Left renal cortex interstitium (tissue), 4 donors: ENCODE measurements around the gene DNAJB6. TPM values are rescaled to one million over a fixed set of nuclear protein-coding genes. Genes with fewer than 3 reads are reported as not detected.

Experiments
- DNase-seq, 4 donors: peaks; one replicate each; pipeline ENCODE4 v3.0.0-alpha.2; 2013; ENCODE audit warnings: low read depth in 4 of 4, low spot score in 2 of 4, missing footprints in 1 of 4
- polyA plus RNA-seq, 4 donors: library from polyadenylated mRNA; unstranded; fragments of 120-200 nt; gene quantifications; one replicate each; pipeline ENCODE4 v1.2.1, GENCODE V29; 2013; ENCODE audit not compliant: insufficient read length in 4 of 4

DNAJB6 gene
- polyA plus RNA-seq, 4 donors = 140 to 183 (median 158) TPM

DNA sequence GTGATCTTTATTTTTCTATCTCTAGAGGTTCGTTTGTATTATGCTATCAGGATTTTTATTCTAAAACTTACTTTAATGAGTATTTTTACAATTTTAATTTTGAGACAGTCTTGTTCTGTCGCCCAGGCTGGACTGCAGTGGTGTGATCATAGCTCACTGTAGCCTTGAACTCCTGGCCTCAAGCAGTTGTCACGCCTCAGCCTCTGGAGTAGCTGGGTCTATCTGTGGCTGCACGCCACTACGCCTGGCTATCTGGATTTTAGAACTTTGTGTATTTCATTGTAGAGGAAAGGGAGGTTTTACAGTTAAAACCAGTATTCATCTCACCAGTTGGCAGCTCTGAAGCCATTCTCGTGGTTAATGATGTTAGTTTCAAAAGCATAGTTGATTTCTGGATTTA lies 25.9 kb downstream of the DNAJB6 start:
- no peak for DNase-seq

DNA sequence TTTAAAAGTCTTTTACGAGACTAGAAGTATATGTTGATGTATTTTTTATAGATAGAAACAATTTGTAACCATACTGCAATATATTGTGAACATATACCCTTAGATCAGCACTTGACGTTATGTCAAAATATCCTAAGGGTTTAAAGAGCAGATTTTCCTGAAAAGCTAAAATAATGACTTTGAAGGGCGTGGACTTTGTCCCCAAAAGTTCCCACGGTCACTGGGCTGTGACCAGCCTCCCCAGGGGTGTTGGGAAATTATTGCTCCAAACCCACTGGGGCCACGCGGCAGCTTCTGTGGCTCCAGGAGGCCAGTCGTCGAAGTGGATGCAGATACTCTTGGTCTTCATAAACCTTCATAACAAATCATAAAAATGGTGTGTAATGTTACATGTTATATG lies 29.9 kb downstream of the DNAJB6 start:
- no peak for DNase-seq

DNA sequence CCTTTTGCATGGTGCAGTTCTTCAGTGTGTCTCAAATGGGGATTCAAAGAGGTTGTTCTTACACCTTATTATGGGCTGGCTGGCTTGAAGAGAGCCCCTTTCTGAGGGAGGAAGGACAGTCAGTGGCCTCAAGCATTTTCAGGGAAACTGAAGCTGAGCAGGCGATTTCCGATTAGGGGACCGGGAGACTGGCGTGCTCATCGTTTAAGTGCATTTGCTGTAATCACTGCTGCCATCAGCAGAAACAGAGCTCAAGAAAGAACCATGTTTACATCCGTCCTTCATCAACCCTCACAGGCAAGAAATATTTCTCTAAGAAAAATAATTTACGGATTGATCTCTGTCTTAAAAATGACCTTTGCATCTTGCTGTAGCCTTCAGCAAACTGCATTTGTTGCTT lies 32.2 kb downstream of the DNAJB6 start:
- DNase-seq = no peak

DNA sequence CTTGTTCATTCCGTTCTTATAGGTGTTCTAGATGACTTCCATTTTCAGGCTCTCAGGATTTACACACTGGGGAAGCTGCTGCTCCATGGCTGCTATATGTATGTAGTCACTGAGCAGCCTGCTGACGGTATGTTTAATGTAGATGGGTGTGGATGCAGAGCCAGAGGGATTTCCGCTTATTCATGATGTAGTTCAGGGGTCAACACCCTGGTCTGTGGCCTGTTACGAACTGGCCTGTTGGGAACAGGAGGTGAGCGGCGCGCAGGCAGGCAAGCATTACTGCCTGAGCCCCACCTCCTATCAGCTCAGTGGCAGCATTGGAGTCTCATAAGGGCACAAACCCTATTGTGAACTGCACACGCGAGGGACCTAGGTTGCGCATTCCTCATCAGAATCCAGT lies 33.9 kb downstream of the DNAJB6 start:
- DNase-seq = no peak

DNA sequence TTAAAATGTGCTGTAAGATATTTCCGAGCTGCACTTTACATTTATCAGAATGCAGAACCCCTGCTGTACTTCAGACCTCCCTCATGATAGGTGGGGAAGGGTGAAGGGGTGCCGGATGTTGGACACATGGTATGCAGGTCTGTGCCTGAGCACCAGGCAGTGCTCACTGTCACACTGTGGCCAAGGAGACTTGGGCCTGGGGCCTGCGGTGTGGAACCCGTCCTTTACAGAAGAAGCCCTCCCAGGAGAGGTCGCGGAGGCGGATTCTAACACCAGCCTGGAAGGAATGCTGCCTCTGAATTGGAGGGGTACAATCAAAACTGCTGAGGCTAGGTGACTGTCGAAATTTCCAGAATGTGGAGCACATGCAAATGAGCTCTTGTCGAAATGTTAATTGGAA lies 34.5 kb downstream of the DNAJB6 start:
- no peak for DNase-seq

DNA sequence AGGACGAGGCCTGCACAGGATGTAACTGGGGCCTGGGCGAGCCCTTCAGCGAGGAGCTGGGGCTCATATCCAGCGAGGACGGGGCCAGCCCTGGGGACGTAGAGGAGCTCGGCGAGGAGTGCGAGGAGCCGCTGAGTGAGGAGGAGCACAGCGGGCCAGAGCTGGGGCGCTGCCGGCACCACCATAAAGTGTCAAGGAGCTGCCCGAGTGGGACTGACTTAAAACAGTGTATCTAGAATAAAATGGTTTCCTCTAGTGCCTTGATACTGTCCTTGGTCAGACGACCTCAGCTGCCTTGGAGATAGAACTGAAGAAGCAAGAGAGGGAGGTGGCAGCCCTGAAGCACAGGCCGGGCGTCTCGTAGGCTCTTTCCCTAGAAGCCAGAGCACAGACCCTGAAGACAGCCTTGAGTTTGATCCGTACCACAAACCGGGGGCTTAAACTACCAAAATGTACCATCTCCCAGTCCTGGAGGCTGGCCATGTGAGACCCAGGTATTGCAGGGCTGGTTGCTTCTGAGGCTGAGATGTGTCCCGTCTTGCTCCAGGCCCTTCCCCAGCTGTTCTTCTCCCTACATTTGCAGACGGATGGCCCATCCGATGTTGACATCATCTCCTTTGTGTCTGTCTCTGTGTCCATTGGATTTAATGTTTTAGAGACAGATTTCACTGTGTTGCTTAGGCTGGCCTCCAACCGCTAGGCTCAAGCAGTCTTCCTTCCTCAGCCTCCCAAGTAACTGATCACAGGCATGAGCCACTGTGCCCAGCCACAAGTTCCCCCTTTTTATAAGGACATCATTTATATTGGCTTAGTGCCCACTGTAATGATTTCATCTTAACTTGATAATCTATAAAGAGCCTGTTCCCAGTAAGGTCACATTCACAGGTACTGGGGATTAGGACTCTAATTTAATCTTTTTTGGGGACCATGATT lies 35.8 kb downstream of the DNAJB6 start:
- DNase-seq = no peak

DNA sequence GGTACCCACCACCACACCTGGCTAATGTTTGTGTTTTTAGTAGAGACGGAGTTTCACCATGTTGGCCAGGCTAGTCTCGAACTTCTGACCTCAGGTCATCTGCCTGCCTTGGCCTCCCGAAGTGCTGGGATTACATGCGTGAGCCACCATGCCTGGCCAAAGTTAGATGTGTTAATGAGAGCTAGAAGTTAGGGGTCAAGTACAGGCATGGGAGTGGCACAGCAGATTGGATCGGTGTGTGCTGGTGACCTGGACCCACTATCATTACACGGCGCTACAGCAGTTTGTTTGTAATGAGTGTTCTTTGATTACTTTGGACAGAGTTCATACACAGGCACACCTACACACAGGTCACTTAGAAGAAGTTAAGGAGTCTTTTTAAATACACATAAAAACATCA lies 36.7 kb downstream of the DNAJB6 start:
- no peak for DNase-seq

DNA sequence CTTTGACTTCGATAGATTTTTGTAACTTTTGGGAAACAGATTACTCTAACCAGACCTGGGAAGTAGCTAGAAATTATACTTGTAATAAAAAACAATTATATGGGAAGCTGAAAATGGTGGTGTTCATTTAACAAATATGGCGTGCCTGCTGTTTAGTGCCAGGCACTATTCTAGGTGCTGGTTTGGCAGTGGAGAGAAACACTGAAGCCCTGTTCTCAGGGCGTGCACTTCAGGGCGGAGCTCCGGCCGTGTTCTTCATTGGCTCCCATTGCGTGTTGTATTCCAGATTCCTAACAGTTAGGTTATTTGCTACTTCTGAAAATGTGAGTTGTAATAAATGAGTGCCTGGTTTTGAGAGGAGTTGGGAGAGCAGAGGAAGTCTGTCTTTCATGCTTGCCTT lies 38.6 kb downstream of the DNAJB6 start:
- no peak for DNase-seq

DNA sequence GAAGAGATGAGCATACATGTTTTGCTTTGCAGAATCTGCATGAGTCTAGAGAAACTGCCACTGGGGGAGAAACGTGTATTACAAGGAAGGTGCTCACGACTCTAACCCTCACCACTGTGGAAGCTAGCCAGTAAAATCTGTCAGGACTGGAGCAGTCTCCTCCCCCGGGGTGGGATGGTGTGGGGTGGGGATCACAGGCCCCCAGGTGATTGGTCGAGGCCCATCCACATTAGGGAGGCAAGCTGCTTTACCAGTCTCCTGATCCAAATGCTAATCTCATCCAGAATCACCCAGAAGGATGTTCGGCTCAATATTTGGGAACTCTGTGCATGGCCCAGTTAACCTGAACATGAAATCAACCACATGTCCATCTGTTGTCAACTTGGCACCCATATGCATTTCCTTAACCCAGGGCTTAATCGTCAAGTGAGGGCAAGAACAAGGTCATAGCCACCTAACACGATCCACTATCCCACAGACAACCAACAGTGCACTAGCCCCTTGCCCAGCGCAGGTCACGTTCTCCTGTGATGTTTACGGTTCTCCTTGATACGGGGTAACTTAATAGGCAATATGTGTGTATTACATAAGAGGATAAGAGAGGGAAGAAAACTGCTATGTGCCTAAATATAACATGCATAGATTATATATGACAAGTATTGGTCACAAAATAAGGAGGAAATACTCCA lies 40.8 kb downstream of the DNAJB6 start:
- DNase-seq = no peak

DNA sequence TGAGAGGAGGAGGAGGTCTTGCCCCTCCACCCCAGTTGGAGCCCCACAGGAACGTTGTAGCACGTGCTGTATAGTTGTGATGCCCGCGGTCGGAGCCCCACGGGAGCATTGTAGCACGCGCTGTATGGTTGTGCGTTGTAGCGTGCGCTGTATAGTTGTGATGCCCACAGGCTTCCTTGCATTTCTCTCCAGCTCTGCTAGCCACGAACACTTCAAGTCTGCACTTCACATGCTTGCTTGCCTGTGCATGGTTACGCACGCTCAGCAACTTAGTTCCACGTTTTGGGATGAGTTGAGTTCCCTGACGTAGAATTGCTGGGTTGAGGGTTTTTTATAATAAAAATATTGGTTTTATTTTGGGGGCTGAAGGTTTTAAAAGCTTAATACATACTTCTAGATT lies 41.6 kb downstream of the DNAJB6 start:
- DNase-seq = no peak

DNA sequence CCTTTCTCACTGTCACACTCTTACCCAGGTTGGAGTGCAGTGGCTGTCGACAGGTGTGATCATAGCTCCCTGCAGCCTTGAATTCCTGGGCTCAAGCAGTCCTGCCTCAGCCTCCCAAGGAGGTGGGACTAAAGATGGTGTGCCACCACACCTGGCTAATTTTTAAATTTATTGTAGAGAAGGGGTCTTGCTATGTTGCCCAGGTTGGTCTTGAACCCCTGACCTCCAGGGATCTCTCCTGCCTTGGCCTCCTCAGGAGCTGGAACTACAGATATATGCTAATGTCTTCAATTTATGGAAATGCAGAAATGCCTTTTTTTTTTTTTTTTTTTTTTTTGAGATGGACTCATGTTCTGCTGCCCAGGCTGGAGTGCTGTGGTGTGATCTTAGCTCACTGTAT lies 42.7 kb downstream of the DNAJB6 start:
- DNase-seq = no peak

DNA sequence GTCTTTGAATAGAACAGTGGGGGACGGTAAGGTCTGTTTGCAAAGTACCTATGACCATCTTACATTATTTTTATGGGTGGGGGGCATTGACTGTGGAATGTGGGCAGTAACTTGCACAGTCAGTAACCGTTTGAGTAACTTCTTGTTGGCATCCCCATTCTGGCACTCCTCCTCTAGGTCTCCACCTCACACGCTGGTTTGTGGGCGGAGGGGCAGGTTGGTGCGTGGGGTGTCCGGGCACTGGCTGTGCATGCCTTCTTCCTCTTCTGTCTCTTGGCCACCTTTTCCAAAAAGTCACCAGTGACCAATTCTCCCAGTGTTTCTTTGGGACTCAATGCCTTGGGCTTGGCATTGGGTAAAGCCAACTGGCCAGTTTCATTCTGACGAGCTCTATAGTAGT lies 43.6 kb downstream of the DNAJB6 start:
- no peak for DNase-seq

DNA sequence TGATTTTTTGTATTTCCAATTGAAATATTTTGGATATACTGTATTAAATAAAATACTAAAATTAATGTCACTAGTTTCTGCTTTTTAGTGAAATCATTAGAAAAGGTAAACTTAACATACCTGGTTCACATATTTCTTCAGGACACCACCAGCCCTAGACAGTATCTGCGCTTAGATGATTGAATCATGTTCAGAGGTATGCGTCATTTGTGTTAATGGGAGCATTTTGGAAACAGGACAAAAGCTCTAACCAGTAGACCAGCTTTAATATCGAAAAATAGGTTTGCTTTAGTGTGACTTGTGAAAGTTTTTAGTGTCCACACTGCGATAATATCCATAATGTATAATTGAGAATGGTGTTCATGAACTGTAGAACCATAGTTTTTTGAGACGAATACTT lies 47.1 kb downstream of the DNAJB6 start:
- DNase-seq = no peak

DNA sequence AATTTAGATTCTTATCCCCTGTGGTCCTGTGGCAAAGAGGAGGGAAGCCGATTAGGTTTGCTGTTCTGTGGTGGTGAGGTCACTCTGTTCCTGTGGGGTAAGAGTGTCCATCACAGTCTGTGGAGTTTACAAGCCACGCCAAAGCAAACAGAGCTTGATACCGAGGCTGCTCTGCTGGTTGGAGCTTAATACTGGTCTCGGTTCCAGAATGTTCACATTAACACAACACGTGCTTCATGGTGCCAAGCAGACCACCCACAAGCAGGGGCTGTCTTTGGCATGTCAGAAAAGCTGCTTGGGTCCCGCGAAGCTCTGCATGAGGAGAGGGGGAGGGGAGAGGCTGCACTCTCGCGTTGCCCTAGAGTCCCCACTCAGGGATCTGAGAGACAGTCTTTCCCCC lies 47.5 kb downstream of the DNAJB6 start:
- DNase-seq = no peak

DNA sequence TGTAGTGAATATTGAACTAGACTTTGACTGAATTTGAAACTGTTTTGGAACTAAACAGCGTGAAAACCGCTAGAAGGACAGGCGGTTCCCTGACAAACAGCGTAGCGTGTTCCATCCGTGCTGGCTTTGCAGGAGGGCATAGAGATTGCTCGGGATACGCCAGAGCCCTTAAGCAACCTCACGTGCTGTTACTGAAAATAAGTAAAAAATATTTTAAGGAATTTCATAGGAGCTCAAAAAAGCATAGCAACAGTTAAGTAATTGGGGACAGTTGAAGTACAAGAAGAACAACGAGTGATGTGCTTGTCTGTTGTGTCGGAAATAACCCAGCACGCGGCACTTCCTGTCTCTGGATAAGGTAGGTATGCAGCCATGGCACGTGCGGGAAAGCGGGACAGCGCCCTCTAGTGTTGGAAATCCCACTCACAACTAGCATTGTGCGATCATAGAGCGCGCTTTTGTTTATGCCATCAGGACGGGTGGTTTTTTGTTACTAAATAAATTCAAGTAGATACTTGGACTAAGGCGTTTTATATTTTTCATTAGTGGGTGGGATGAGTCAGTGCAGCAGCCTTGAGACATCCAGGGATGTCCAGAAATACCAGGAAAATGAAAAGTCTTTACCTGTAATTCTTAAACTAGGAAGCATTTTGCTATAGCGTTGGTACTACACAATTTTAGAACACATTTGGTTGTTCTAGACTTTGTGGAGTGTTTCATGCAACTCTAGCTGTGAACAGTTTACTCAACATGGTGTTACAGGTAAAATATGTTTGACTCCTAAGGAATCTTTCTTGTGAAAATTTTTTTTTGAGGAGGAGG lies 50.4 kb downstream of the DNAJB6 start:
- DNase-seq = peak in 3 of 4 donors; percentile 46 to 62 (median 54)

DNA sequence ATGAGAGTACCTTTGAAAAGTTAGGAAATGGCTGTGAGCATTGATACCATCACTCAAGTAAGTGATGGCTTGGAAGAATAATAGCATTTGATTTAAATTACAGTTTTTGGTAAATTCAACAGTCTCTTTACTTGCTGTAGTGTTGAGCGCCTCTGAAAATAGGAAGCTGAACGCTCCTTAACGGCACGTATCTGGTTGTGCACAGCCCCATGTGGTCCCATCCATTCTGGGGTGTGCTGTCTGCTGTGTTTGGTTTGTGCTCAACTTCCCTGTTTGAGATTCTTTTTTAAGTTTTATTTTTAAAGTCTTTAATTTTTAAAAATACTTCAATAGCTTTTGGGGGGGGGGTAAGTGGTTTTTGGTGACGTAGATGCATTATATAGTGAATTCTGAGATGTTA lies 51.5 kb downstream of the DNAJB6 start:
- DNase-seq = no peak

DNA sequence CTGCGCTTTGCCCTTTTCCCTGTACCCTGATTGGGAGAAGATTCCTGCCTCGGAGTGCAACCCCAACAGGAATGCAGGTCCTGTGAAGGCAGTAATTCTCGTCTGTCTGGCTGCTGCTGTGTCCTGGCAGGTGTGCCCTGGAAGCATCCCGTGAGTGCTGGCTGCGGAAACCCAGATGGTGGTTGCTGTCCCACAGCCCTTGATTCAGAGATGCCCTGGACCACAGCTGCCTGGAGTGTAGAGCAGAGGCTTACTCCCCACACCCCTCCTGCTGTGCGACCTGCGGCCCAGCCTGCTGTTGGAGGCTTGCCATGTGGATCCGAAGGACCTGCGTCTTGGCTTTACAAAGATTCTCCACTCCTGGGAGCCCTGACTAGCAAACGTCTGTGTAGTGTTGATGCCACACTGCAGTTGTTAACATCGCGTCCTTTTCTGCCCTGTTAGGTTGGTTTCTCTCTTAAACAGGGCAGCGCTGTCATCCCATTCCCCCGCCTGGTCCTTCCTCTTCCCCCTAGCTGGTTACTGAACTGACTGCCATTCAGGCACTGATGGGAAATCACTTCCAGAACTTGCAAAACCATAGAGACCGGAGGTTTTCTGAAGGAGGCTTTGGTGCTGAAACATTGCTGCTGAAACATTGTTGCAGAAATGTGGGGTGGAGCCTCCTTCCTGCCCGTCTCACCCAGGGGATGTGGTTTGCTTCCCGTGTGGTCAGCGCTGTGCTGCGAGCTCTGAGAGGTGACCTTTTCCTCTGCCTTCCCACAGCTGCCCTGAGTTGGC lies 53.3 kb downstream of the DNAJB6 start:
- DNase-seq = no peak

DNA sequence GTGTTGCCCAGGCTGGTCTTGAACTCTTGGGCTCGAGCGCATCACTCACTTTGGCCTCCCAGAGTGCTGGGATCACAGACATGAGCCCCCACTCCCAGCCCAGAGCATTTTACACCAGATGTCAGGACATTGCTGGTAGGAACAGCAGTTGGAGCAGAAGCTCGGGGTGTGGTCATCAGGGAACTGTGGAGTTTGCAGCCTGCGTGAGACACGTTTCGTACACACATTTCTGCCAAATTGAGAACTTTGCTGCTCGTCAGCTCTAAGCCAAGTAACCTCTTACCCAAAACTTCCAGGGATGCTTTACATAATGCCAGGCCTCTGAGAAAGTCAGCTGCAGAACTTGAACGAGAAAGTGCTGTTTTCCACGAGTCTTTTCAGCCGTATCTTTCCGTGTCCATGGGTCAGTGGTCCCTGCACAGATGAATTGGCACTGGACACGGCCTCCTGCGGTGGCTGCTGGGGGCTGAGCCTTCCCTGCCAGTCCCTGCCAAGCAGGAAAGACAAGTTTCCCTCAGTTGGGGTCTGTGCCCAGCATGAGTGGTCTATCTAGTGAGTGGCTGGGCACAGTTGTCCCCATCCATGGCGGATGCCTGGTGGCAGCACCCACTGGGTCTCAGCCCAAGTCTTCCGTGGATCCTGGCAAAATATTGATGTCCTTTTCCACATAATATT lies 54.4 kb downstream of the DNAJB6 start:
- DNase-seq = no peak

DNA sequence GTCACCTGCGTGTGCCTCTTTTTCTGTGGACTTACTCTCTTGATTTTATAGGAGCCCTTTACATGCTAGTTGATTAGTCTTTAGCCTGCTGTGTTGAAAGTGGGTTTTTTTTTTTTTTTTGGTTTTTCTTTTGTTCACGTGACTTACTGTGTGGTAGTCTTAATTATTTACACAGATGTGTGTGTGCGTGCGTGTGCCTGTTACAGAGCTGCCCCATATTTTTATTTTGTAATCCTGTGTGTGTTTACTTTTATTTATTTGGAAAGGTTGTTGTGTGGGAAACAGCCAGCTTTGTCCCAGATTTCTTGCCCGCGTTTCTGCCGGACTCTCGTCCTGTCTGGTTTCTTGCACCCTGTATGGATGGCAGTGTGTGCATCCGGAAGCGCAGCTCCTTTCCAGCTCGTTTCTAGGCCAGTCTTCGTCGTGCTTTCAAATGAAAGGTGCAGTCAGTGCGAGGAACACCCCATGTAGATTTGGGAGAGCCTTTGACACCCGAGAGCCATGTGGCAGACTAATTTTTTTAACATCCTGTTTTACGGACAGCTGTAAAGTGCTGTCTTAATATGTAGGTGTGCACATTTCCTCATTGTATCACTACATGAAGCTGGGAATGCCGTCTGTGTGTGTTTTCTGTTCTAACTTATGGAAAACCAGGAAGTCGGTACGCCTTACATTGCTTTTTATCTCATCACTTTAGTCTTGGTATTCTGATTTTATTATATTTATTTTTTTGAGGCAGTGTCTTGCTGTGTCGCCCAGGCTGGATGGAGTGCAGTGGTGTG lies 55.6 kb downstream of the DNAJB6 start:
- DNase-seq = no peak
